Fibroblast of lung (primary cell): ENCODE data around the gene EPS15. TPM values are rescaled to one million over a fixed set of nuclear protein-coding genes. Genes with fewer than 3 reads are reported as not detected.

Experiments
- DNase-seq, 2 donors: peaks; one replicate each; pipeline versions ENCODE4 v3.0.0 to v3.0.0-alpha.2; 2010; ENCODE audit warnings: low read depth in 2 of 2
- H2AFZ ChIP-seq: 2 replicates; pipeline ENCODE4 v1.5.1; 2012; ENCODE audit warnings: low read length, control low read depth, inconsistent platforms
- H3K27ac ChIP-seq: 2 replicates; pipeline ENCODE4 v1.5.1; 2011; ENCODE audit warnings: low read length, control low read depth; ENCODE audit not compliant: insufficient read depth
- H3K27me3 ChIP-seq: 2 replicates; pipeline ENCODE4 v1.5.1; 2011; ENCODE audit warnings: mild to moderate bottlenecking, low read length; ENCODE audit not compliant: control insufficient read depth, insufficient read depth
- H3K36me3 ChIP-seq: 2 replicates; pipeline ENCODE4 v1.5.1; 2011; ENCODE audit warnings: low read length; ENCODE audit not compliant: control insufficient read depth, insufficient read depth
- H3K4me1 ChIP-seq: 2 replicates; pipeline ENCODE4 v1.5.1; 2011; ENCODE audit warnings: low read length; ENCODE audit not compliant: control insufficient read depth, insufficient read depth; ENCODE audit errors: extremely low read depth
- H3K4me2 ChIP-seq: 2 replicates; pipeline ENCODE4 v1.5.1; 2011; ENCODE audit warnings: low read length, control low read depth; ENCODE audit not compliant: insufficient read depth; ENCODE audit errors: extremely low read depth
- H3K4me3 ChIP-seq, 4 experiments: fragments of 200-600 bp in 1 of 4; sonication (generic) in 1 of 4; replicated peaks in 1 of 4; 2 replicates each; pipeline ENCODE4 v1.5.1; 2011 to 2016; ENCODE audit warnings: low read length in 4 of 4, low read depth in 3 of 4, mild to moderate bottlenecking in 3 of 4, control low read depth in 2 of 4, inconsistent platforms in 1 of 4, mixed read lengths in 1 of 4; ENCODE audit not compliant: insufficient read depth in 1 of 4; ENCODE audit errors: control extremely low read depth in 1 of 4
- H3K79me2 ChIP-seq: 2 replicates; pipeline ENCODE4 v1.5.1; 2012; ENCODE audit warnings: mild to moderate bottlenecking, low read length, inconsistent platforms; ENCODE audit not compliant: control insufficient read depth, insufficient read depth
- H3K9ac ChIP-seq: 2 replicates; pipeline ENCODE4 v1.5.1; 2011; ENCODE audit warnings: mild to moderate bottlenecking, low read length, control low read depth; ENCODE audit not compliant: insufficient read depth
- H3K9me3 ChIP-seq: 2 replicates; pipeline ENCODE4 v1.5.1; 2012; ENCODE audit warnings: low read depth, low read length; ENCODE audit not compliant: control insufficient read depth, insufficient read depth
- H4K20me1 ChIP-seq: 2 replicates; pipeline ENCODE4 v1.5.1; 2011; ENCODE audit warnings: low read length; ENCODE audit not compliant: control insufficient read depth, insufficient read depth; ENCODE audit errors: extremely low read depth
- CTCF ChIP-seq, 2 donors: IDR thresholded peaks in 1 of 2; conservative IDR thresholded peaks in 1 of 2; 1 replicate in 1 of 2; 2 replicates in 1 of 2; pipeline ENCODE4 v1.5.1; 2011 to 2012; ENCODE audit warnings: low read length in 2 of 2, control low read depth in 1 of 2, inconsistent platforms in 1 of 2, low read depth in 1 of 2, mild to moderate bottlenecking in 1 of 2
- EZH2 ChIP-seq: IDR thresholded peaks from 2 replicates; pipeline ENCODE4 v1.5.1; 2012; ENCODE audit warnings: low read length, control low read depth, mild to moderate bottlenecking; ENCODE audit errors: missing control alignments
- polyA plus RNA-seq, 2 donors: library from polyadenylated mRNA; depleted of rRNA in 1 of 2; stranded (reverse) in 1 of 2; unstranded in 1 of 2; fragments of >200 nt; gene quantifications; 2 replicates each; pipeline ENCODE4 v1.2.1, GENCODE V29; 2011 to 2012; ENCODE audit warnings: missing spikeins in 1 of 2
- total RNA-seq: library from RNA; depleted of rRNA; stranded (reverse); fragments of >200 nt; gene quantifications from 2 replicates; pipeline ENCODE4 v1.2.1, GENCODE V29; 2014

The EPS15 gene
- total and polyA plus RNA-seq, 2 donors (not counting 1 experiment from before 2014, with no cell fraction given): 67.7 to 75.5 TPM

DNA sequence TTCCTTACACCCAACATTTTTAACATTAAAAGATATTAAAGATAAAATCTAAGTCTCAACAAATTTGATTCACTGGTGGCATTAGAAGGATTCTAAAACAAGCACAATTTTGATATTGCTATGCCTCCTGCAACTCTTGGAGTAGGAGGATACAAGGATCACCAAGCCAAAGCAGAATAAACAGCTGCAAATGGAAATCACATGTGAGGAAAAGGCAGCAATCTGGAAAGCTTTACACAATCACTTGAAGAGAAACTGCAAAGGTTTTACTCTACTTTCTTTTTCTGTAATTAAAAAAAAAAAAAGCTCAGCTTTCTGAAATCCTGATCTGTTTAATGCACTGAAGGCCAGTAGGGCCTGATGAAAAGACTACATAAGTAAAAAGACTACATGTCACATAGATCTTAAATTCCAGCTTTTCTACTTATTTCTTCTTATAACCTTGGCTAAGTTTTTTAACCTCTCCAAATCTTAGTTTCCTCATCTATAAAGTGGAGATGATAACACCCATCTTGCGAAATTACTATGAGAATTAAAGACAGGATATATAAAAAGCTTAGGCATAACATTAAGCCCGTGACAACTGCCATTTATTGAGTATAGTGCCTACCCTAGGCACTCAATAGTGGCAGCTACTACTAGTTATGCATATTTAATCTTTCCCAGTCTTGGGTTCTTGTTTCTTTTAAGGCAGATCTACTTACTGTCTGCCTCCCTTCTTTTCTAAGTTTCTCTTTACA is 73.5 kb downstream of the EPS15 start:
- no peaks in the 10 kb centered on the region for H3K36me3 ChIP-seq
- H3K27ac ChIP-seq: no peak overlapping the region
- peak in 1 of 2 donors; percentile 45 for DNase-seq

DNA sequence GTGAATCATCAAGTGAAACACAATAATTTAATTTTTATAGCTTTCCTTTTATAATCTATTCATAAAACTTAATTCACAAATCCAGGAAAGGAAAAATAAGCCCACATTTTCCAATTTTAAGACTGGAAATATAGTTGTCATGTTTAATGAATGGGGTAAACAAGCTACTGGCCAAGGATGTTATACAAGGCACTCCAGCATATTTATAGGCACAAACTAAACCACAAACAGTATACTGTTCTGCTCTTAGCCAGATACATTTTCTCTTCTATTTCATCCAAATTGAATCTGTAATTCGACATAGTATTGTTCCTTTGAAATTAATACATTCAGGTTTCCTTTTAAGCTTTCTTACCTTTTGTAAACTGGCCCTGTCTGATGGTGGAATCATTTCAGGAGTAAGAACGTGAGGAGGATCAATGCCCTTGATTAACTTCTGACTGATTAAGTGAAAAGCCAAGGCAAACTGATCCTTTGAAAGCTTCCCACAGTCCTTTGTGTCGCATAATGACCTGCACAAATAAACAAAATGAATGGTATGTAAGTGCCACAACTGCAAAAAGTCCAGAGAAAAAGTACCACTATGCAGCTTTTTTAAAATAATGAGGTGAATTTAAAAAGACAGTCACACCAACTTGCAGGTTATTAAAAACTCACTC is 74.4 kb downstream of the EPS15 start:
- Histone ChIP-seq H2AFZ (no peak overlapping the region), H4K20me1 (no peaks in the 10 kb centered on the region), H3K27ac (no peak overlapping the region), H3K36me3 (peaks cover 1% of the 10 kb centered on the region), H3K4me3 (no peak overlapping the region), H3K9me3 (no peaks in the 10 kb centered on the region), H3K79me2 (no peaks in the 10 kb centered on the region), H3K4me1 (peaks cover 2% of the 10 kb centered on the region), H3K4me2 (no peak overlapping the region), H3K9ac (no peak overlapping the region), H3K27me3 (no peaks in the 10 kb centered on the region)
- TF ChIP-seq CTCF (conservative IDR thresholded peaks at IDR 0.05 in 1 of 2, IDR thresholded peaks at IDR 0.05 in 1 of 2; ENCODE audit: low read depth in 1 of 2, low read length in 2 of 2): no peak
- TF ChIP-seq EZH2: no peak
- no peak for DNase-seq

More for the DNA sequence above, 73.5 kb downstream of the EPS15 start:
- H3K79me2 ChIP-seq: no peaks in the 10 kb centered on the region
- no peaks in the 10 kb centered on the region for H3K27me3 ChIP-seq
- no peak overlapping the region for H3K4me2 ChIP-seq
- peaks cover 2% of the 10 kb centered on the region for H3K4me1 ChIP-seq
- no peak overlapping the region for H3K9ac ChIP-seq
- no peaks in the 10 kb centered on the region for H4K20me1 ChIP-seq
- TF ChIP-seq CTCF (conservative IDR thresholded peaks at IDR 0.05 in 1 of 2, IDR thresholded peaks at IDR 0.05 in 1 of 2; ENCODE audit: low read depth in 1 of 2, low read length in 2 of 2) (no peak), EZH2 (no peak)
- no peaks in the 10 kb centered on the region for H3K9me3 ChIP-seq
- no peak overlapping the region for H2AFZ ChIP-seq
- no peak overlapping the region for H3K4me3 ChIP-seq

DNA sequence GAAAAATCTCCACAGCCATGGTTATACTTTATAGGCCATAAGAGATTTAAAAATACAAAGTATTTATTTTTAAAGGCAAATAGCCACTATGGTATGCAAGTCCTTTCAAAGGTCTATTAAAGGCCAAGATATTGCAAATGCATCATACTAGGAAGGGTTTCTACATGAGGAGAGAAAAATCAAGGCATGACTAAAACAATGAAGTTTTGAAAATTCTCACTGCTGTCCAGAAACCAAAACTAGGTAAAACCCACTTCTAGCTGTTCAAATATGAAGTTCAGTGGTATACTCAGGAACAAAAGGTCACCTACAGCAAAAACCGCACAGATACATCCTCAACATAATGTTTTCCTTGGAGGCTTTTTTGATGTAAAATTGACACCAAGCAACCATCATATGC is 75.0 kb downstream of the EPS15 start:
- Histone ChIP-seq H2AFZ (no peak overlapping the region), H3K27me3 (no peaks in the 10 kb centered on the region), H3K79me2 (no peaks in the 10 kb centered on the region), H3K9ac (no peak overlapping the region), H3K4me3 (no peak overlapping the region), H3K9me3 (no peaks in the 10 kb centered on the region), H3K4me2 (no peak overlapping the region), H4K20me1 (no peaks in the 10 kb centered on the region), H3K27ac (no peak overlapping the region), H3K36me3 (peaks cover 1% of the 10 kb centered on the region), H3K4me1 (peaks cover 2% of the 10 kb centered on the region)
- DNase-seq: no peak
- no peak for TF ChIP-seq EZH2
- no peak for TF ChIP-seq CTCF (conservative IDR thresholded peaks at IDR 0.05 in 1 of 2, IDR thresholded peaks at IDR 0.05 in 1 of 2; ENCODE audit: low read depth in 1 of 2, low read length in 2 of 2)
